ENCODE results near the gene LDAH. TPM values are rescaled to one million over a fixed set of nuclear protein-coding genes. Genes with fewer than 3 reads are reported as not detected.

LDAH gene
- total and polyA plus RNA-seq, 2 experiments from 2014 or later: 12.1 to 37.5 TPM

Other genes with a start within 250 kb of the LDAH start
- 15.0 and 16.8 TPM in 2 replicates for gene HS1BP3, start 172.0 kb downstream of the LDAH start, total RNA-seq (2014; rRNA removed; shearing (Covaris generic))
- 6.0 and 7.2 TPM in 2 replicates for gene HS1BP3, start 172.0 kb downstream of the LDAH start, polyA plus RNA-seq (2016; fragmentation: Nextera tagmentation; extraction: Ambion mirVana)
- 0.19 and 0.52 TPM in 2 replicates for gene GDF7, start 156.0 kb downstream of the LDAH start, total RNA-seq (2014; rRNA removed; shearing (Covaris generic))
- 0.16 and 0.19 TPM in 2 replicates for gene GDF7, start 156.0 kb downstream of the LDAH start, polyA plus RNA-seq (2016; fragmentation: Nextera tagmentation; extraction: Ambion mirVana)
- gene APOB, start 221.0 kb upstream of the LDAH start, total RNA-seq (2014; rRNA removed; shearing (Covaris generic)): 0.56 and 0.62 TPM in 2 replicates
- gene APOB, start 221.0 kb upstream of the LDAH start, polyA plus RNA-seq (2016; fragmentation: Nextera tagmentation; extraction: Ambion mirVana): 0.08 and 0.12 TPM in 2 replicates

Measured in GM23338 (cell line).